HT-29 (cell line): ENCODE measurements around the gene POPDC2. TPM values are rescaled to one million over a fixed set of nuclear protein-coding genes. Genes with fewer than 3 reads are reported as not detected.

Experiments used
- DNase-seq: peaks from one replicate; pipeline ENCODE4 v3.0.0-alpha.2; 2015; ENCODE audit warnings: low spot score
- total RNA-seq: library from RNA; depleted of rRNA; stranded (reverse); fragments of >200 nt; shearing (Covaris generic); gene quantifications from 2 replicates; pipeline ENCODE4 v1.2.3, GENCODE V29; 2014

The POPDC2 gene
- total RNA-seq, 1 experiment from 2014 or later: 0.71 TPM

DNA sequence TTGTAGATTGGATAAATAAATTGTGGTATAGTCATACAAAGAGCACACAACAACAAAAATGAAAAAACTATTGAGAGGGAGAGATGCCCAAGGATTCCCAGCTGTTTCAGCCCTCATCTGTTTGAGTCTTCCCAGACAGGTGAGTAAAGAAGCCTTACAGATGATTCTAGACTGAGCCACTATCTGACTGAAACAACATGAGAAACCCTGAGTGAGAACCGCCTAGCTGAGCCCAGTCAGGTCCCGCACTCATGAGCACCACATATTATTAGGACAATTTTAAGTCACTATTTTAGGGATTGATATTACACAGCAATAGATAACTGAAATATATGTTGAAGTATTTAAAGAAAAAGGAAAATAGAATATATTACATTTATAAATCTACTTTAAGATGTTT, 19.0 kb downstream of the POPDC2 start:
- no peak for DNase-seq

- DNase-seq: no peak
Measured at GRCh38 chr3:119639494-119640350, 20.7 kb downstream of the POPDC2 start.

- no peak for DNase-seq
Measured at GRCh38 chr3:119637679-119638477, 22.5 kb downstream of the POPDC2 start.

DNA sequence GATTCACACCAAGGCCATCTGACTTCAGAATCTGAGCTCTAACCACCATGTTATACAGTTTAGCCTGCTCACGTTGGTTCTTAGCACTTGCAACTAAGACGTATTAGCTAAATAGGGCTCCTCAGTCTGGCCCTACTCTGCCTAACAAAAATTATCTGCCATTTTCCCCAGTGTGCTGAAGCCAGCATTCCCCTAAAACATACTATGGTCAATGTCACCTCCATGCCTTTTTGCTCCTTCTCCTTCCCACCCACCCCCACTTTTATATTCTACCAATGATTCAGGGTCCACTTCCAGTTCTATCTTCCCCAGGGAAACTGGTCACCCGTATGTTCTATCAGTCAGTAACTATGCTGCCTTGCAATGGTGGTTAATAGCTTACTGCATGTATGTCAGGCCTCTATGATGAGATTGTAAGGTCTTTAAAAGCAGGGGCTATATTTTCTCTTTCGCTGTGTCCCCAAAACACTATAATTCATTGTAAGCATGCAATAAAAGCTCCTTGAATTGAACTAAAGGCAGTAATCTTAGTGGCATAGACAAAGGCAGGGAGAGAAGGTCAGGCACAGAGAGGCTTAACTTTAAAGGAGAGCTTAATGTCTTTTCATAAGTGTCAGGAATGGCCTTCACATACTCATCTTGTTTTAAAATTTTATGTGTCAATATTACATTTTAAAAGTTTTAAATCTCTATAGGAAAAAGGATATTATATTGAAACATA, 23.3 kb downstream of the POPDC2 start:
- DNase-seq: no peak

- DNase-seq: no peak
Measured at GRCh38 chr3:119636249-119636648, 24.1 kb downstream of the POPDC2 start.

DNA sequence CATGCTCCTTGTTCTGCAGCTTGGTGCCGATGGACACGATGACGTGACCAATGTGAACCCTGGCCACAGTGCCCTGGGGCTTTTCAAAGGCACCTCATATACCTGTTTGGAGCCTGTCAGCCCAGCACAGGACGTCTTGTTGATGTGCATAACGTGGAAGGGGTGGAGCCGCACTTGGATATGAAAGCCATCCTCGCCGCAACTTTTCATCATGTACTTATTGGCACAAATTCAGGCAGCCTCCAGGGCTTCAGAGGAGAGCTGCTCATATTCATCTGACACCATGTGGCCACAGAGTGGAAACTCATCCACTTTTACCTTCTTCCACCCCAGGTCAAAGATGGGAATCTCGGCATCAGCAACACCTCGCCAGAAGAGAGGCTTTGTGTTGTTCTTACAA, 24.7 kb downstream of the POPDC2 start:
- DNase-seq: no peak

- DNase-seq: no peak
Measured at GRCh38 chr3:119632829-119633228, 27.6 kb downstream of the POPDC2 start.

DNA sequence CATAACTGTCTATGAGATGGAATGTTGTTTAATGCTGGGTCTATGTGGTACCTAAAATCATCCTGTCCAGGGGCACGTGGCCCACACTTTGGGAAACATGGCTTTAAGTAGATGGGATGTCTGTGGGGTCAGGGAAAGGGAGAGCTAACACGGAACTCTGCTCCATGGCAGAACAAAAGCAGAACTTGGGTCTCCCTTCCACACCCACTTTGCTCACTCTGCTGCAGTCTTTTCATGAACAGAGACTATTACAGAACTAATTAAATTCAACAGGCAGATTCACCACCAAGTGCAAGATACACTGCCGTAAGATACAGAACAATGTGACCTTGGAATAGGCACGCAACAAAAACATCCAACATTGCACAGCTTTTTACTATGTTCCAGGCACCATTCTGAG, 28.2 kb downstream of the POPDC2 start:
- no peak for DNase-seq

DNA sequence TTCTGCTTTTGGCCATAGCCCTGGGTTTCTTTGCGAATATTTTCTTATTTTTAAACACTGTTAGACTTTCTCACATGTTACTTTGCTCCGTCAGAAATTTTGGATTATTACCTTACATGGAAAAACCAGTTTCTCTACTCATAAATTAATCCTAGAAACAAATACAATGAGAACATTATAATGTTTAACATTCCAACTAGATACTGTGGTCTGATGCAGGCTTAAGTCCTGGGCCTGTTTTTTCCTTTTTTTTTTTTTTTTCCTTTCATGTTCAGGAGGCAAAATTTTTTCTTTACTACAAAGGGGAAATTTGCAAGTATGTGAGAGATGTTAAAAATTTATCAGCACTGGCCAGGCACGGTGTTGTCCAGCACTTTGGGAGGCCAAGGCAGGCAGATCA, 28.9 kb downstream of the POPDC2 start:
- no peak for DNase-seq

- no peak for DNase-seq
Measured at GRCh38 chr3:119630880-119631329, 29.5 kb downstream of the POPDC2 start.

- no peak for DNase-seq
Measured at GRCh38 chr3:119630128-119630879, 30.1 kb downstream of the POPDC2 start.

DNA sequence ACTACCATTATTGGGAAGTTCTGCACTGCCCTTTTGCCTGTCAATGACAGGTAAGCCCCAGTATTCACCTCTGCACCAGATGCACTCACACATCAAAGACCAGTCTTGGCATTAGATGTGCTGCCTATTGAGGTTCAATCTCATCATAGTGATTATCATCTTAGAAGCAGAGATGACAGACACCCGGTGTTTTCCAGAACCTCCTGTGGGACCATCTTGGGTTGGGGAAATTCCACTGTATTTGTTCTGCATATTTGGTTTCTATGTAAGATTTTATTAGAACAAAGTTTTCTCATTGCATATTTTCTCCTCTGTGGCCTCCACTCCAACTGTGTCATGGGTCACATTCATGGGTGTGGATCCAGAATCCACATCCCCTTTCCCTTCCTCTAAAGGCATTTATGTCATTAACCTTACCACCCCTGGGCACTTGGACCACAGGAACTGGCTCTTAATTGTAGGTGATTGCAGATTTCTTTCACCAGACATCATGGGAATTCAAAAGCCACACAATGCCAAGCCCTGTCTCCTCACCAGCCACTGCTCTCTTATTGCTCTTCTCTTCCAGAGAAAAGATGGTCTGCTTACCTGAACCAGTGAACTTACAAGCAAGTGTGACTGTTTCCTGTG, 31.5 kb downstream of the POPDC2 start:
- DNase-seq: no peak

DNA sequence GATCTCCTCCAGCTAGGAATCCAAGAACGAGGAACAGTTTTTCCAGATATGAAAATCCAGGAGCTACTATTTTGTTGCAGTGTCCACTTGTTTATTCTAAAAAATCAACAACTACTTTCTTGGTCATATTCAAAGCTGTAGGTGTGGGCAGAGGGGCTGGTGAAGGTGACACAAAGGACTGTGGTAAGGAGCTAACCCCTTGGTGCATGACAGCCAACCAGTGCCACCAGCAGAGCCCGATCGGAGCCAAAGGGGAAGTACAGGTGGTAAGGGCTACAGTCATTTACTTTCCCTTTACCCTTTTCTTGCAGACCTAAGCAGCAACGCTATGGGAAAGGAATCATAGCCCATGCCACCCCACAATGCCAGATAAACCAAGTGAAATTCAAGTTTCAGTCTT, 32.0 kb downstream of the POPDC2 start:
- no peak for DNase-seq

GRCh38 chr3:119627461-119627860, 32.9 kb downstream of the POPDC2 start:
- no peak for DNase-seq

- DNase-seq: no peak
Measured at GRCh38 chr3:119626196-119626595, 34.2 kb downstream of the POPDC2 start.

- no peak for DNase-seq
Measured at GRCh38 chr3:119625451-119626153, 34.8 kb downstream of the POPDC2 start.

DNA sequence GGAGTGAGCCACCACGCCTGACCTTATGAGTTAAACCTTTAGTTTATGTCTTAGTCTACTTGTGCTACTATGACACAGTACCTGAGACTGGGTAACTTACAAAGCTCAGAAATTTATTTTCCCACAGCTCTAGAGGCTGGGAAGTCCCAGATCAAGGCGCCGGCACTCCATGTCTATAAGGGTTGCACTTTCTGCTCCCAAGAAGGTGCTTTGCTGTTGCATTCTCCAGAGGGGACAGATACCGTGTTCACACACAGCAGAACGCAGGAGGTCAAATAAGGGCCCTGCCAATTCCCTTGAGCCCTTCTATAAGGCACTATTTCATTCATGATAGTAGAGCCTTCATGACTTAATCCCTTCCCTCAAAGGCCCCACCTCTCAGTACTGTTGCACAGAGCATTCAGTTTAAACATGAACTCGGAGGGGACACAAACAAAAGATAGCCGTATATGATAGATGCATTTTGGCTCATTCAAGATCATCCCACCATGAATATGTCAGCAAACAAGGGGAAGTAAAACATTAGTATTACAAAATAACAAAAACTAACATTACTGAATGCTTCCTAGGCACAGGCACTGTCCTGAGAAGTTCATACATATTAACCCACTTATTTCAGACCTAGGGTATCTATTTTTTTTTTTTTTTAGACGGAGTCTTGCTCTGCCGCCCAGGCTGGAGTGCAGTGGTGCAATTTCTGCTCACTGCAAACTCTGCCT, 36.2 kb downstream of the POPDC2 start:
- no peak for DNase-seq

DNA sequence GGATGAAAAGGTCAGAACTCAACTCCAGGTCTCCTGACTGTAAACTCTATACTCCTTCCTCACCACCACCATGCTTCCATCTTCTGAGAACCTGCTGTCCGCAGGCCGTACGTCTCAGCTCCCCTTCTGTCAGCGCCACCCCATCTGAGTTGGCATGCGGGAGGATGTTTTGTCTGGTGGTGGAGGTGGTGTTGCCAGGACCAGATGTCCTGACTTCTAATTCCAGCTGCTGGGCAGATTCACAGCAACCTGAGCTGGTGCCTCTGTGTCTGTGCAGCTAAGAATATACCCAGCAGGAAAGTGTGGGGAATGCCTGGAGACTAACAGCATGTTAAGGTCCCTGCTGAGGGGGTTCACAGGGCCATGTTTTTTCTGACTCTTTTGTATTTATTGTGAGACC, 39.5 kb downstream of the POPDC2 start:
- no peak for DNase-seq

DNA sequence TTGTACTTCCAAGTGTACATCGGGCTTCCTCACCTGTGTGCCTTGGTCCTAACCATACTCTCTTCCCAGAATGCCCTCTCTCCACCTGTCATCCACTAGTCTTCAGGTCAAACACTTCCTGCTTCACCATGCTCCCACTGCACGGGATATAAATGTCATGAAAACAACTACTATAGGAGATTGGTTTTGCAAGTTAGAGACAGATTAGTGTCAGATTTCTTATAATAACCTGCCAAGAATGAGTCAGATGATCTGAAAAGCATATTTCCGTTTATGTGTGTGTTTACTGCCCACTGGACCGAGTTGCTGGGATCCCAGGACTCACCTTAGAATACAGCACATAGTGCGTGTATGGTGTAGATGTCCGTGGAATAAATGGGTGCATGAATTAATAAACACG, 41.3 kb downstream of the POPDC2 start:
- no peak for DNase-seq

DNA sequence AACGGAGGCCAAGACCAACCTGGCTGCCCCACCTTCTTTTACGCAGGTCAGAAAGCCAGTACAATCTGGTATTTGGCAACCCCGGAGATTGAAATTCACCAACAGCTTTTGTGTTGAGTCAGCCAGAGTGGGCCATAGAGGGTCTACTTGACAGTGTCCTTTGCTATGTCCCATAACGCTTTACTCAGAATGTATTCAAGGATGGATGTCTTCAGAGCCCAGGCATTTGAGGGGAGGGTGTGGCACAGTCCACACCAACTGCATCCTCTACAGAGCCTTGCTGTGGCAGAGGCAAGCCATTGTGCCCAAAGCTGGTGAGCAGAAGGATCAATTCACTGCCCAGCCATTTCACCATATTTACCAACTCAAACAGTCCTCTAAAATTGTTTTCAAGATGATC, 44.3 kb downstream of the POPDC2 start:
- DNase-seq: no peak
